NOMO-1 treated with DMSO at 0.1 percent for 48 hours (cell line): ENCODE data around the gene EPHA8.

Experiments used
- DNase-seq: peaks from one replicate; lab custom pipeline; 2025; ENCODE audit not compliant: unreplicated experiment; lab: John Stamatoyannopoulos, UW

EPHA8 gene

DNA sequence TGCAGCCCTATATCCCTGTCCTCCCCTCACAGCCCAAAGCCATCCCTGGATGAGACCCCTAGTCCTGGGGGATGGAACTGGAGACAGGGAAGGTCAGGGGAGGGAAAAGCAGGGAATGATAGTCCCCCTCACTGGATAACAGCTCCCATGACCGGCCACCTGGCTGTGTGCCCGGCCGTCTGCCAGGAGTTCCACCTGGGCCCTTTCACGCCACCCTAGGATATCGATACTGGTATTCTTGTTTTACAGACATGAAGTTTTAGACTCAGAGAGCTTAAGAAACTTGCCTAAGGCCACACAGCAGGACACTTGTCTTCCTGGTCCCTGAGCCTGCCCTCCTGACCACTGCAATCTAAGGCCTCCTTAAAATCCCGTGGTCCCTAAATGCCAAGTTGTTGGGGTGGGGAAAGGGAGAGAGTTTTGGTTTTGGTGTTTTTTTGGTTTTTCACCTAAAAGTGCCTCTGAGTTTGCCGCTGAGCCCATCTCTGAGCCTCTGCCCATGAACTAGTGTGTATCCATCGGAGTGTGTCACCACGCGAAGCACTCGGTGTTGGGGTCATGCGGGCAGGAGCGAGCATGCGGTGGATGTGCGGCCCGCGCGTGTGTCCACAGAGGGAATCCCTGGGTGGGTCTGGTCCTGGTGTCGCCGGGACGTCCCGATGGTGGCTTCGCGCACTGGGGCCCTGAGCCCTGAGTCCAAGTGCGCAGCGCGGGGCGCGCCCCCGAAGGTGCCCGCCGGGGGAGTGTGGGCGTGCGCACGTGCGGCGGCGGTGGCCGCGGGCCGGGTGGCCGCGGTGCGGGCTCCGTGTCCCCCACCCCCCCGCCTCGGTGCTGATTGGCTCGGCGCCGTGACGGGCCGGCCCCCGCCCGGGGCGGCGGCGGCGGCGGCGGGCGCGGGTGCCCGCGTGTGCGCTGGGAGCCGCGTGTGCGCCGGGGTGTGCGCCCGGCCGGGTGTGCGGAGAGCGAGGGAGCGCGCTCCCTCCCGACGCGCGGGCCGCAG lies at the start of gene EPHA8:
Gene EPHA8, plus strand, starts transcription at position 906 of the 1,000 bp plus-strand sequence. CDS start 147 bp downstream, outside the sequence.
- no peak for DNase-seq

DNA sequence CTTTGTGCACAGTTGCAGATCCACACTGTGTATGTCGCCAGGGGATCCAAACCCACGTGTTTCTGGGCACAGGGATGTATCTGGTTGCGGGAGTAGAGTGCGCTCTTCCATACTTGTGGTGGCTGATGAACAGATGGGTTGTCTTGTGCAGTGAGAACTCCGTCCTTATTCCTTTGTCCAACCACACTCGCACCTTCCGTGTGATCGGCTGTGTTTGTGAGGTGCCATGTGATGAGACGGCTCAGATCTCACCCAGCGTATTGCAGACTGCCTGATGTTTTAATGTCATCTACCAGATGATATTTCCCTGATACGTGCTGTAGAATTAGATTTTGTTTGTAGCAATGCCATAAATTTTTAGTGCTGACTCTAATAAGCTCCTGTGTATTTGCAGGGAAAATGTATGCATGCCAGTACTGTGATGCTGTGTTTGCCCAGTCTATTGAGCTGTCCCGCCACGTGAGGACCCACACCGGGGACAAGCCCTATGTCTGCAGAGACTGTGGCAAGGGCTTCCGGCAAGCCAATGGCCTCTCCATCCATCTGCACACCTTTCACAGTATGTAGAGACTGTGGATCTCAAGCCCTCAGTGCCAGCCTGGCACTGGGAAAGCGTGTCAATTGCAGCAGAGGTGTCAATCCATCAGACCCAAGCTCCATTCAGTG lies 46.2 kb upstream of the EPHA8 start:
- DNase-seq: no peak

DNA sequence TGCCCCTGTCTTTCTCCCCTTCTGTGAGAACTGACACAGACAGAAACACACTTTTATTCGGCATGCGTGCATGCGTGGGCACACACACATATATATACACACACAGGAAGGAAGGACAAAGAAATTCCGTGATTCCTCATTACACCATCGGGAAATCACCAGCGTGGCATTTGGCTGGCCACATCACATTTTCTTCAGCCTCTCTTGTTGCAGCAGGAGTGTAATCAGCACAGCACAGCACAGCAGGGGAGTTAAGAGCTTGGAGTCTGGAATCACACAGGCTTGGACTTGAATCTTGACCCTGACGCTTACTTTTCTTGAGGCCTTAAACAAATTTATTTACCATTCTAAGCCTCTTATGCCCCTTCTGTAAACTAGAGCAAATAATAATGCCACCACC lies 45.3 kb upstream of the EPHA8 start:
- no peak for DNase-seq

DNA sequence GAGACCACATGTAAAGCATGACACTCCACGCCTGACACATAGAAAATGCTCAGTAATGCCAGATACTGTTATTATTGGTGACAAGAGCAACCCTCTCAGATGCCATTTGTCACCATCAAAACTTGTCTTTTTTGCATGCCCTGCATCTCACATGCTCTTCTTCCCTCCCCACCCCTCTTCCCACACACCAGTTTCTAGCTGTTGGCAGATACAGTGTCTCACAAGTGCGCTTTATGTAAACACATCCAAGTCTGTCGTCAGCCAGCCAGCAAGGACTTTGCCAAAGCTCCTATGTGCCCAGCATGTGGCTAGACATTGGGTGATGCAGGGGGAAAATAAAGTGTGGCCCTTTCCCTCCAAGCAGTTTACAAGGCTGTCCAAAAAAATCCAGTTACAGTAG lies 44.9 kb upstream of the EPHA8 start:
- no peak for DNase-seq

DNA sequence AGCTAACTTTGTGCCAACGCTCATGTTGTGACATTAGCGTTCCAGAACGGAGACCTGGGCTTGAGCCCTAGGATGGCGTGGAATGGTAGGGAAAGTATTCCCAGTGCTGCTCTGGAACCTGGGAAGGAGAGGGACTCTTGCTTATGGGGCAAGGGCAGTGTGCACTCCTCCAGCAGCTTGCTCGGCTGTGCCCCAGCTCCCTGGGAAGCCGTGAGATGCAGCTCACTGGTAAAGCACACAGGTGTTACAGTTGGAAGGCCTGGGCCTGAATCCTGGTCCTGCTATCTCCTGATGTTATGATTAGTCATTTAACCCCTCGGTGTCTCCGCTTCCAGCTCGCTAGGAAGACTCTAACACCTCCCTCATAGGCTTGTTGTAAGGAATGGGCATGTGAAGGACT lies 42.4 kb upstream of the EPHA8 start:
- no peak for DNase-seq

DNA sequence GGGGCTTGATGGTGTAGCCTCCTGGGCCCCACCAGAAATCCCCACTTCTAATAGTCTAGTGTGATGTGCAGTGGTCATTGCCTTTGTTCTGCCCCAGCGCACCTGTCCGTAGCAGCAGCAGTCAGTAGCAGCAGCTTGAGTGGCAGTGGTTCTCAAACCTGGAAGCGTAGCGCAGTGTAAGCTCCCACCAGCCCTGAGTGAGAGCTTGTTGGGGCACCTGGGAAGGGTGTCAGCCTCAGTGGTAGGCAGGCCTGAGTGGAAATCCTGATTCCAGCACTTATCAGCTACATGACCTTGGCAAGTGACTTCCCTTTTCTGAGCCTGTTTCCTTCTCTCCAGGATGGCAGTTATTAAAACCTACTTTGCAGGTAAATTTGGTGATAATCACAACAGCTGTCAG lies 41.6 kb upstream of the EPHA8 start:
- DNase-seq: no peak

DNA sequence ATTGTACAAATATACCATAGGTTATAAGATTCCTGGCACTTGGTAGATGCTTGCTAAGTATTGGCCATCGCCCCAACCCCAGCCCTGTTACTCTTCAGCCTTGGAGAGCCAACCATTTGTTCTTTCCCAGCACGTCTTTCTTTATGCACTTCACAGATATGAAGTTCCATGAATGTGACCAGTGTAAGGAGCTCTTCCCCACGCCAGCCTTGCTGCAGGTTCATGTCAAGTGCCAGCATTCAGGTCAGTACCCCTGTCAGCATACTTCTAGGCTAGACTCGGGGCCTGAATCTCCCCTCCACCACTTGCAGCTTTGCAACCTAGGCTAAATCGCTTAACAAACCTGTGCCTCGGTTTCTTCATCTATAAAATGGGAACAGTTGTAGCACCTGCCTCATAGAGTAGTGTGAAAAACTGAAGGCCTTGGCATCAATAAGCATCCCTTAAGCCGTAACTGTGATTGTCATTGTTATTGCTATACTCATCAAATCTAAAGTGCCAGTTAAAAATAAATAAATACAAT lies 41.0 kb upstream of the EPHA8 start:
- DNase-seq: no peak

DNA sequence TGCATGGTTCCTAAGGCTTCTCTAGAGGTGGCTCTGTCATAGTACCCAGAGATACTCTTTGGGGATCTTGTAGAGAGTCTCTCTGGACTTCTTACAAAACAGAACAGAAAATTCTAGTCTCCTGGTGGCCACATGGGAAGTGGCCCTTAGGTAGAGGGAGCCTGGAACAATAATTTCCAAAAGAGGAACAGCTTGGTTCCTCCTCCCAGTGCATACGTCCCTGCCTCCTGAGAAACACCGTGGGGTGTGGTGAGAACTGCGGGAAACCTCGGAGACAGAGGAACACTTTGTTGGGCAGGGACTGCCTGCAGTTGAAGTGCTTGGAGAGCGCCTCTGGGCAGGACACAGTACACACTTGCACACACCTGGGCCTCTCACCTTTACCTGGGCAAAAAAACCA lies 38.8 kb upstream of the EPHA8 start:
- no peak for DNase-seq

DNA sequence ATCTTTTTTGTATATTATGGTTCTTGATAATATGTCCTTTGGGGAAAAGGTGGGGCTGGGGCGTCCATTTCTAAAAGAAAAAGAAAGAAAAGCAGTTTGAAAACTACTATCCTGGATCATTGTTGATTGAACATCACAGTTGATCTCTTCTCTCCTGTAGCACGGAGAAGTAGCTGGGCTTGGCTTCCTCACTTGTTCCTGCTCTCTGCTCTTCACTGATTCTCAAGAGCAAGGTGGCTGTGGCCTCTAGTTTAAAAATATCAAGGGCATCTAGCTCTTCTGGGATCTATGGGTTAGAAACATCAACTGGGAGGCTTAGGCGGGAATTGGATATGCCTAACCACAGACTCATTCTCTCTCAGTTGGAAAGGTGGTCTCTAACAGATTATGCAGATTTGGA lies 38.1 kb upstream of the EPHA8 start:
- DNase-seq: no peak

DNA sequence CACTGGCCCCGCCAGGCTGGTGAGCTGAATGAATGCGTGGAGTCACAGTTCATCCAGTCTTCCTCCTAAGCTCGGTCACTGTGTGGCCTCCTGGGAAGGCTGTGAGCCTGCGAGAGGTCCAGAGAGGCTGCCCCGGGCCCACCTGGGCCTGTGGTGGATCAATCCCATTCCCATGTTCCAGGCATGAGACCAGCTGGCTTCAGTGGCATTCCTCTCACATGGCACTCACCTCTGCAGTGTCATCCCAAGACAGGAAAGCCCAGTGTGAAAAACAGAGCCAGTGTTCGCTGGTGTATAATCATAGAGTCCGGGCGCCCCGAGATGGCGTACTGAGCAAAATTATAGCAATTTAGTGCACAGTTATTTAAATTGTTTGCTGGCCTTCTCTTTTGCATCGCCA lies 37.6 kb upstream of the EPHA8 start:
- no peak for DNase-seq

DNA sequence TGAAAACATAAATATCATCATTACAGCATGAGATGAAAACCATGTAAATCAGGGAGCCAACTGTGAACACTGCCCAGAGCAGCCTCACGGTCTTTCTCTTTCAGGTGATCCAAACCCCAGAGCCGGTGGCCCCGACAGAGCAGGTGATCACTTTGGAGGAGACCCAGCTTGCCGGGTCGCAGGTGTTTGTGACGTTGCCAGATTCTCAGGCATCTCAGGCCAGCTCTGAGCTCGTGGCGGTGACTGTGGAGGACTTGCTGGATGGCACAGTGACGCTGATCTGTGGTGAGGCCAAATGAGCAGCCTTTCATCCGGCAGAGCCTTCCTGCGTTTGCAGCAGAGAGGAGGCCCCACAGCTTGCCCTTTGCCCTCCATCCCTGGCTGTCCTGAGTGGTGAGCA lies 37.2 kb upstream of the EPHA8 start:
- DNase-seq: no peak

DNA sequence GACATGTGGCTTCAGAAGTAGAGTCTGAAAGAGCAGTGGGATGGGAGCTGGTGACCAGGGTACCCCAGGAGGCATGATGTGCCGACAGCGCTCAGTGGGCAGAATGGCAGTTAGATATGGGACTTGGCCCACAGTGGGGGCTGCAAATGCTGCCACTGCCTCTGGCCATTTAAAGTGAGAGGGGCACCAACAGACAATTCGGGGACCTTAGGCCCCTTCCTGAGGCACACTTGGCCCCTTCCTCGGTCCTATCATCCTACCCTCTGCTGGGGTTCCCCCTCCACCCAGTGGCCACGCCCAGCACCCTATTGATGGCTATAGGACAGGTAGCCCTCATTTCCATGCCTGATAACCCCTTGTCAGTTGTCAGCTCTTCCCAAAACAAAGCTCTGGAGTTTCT lies 36.6 kb upstream of the EPHA8 start:
- no peak for DNase-seq

DNA sequence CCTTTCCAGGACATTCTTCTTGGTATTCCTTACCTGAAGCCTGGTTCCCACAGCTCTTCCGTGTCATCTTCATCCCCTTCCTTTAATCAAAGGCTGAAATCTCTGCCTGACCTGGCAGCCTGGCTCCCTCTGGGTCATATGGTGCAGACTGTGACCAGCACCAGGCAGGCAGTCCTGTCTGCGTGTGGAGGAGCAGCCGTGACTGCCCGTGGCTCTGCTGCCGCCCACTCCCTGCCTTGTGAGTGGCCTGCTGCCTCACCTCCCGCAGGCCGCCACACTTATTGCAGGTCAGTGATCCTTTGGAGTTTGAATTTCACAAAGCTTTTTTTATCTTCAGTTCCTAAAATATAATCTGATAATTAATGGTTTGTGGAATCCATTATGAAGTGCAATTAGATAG lies 36.2 kb upstream of the EPHA8 start:
- DNase-seq: no peak

DNA sequence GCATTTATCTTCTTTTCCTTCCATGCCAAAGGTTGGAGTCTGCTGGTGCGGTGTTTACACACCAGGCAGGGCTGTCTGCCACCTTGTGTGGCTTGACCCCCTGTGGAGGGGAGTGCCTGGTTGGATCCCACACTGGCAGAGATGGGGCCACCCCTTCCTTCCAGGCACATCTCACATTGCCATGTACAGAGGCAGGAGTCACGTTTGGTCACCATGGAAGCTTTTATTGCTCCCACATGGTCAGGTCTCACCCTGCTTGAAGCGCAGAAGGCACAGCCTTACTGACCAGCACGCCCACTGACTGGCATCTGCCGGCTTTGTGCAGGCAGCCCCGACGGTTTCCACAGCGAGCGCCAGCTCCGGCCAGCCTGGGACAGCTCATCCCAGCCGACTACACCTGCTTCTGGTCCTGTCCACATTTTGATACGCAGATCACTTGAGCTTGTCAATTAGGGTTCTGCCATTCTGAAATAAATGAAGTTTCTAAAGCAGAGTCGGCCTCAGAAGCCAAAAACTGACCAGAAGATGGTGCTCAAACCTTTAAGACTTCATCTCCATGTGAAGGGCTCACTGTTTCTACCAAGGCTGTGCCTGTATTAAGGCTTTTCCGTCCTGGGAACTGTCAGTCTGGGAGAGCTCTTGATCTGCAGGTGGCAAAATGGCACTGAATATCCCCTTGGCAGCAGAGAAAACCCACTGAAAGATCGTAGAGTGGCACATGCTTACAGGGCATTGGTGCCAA lies 35.6 kb upstream of the EPHA8 start:
- DNase-seq: no peak

DNA sequence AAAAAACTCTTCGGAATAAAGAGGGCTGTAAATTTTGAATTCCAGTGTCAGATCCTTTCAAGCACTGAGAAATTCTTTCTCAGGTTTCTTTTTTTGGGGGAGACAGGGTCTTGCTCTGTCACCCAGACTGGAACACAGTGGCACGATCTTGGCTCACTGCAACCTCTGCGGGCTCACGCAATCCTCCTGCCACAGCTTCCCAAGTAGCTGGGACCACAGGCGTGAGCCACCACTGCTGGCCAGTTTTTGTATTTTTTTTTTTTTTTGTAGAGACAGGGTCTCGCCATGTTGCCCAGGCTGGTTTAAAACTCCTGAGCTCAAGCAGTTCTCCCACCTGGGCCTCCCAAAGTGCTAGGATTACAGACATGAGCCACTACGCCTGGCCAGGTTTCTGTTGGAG lies 34.8 kb upstream of the EPHA8 start:
- no peak for DNase-seq

DNA sequence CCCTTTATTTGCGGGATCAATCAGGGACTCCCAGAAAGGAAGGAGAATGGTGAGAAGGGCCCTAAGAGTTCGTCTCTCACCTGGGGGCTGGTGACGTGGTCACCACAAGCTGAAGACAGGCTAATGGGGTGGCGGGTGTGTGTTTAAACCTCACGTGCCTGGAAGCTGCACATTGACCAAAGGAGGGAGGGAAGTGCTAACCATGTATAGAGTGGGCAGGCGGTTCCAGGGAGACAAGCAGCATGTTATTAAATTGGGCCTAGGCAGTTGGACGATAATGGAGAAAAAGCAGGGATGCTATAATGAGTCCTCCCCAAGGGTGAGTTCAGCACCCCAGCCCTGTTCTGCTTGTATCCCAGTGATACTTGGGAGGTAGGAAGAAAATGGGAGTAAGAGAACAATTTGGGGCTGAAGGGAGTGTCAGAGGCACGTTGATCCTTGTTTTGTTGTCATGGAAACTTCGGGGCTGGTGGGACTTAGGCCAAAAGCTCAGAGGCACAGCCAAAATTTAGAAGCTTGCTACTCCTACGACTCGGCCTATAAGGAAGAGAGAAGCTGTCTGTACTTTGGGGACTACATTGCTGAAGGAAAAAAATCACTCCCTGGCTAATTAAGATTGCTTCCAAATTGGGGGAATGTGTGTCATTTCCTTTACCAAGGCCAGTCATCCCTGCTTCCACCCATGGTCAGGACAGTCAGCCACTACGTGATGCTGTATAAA lies 33.2 kb upstream of the EPHA8 start:
- DNase-seq: no peak

DNA sequence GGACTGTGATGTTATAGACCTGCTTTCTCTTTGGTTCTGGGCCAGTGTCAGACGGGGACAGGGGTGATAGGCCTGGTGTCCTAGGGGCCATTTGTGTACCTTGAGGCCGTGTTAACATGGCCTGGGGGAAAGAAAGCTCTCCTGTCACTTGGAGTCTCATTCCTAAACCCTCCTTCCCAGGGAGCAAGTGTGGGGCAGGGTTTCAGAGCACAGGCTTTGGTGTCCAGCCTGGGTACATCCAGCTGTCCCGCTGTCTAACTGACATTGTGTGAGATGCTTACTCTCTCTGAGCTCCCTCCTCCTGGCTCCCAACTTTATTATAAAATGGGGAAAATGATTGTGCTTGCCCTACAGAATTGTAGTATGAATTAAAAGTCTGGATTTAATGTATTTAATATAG lies 32.6 kb upstream of the EPHA8 start:
- DNase-seq: no peak

DNA sequence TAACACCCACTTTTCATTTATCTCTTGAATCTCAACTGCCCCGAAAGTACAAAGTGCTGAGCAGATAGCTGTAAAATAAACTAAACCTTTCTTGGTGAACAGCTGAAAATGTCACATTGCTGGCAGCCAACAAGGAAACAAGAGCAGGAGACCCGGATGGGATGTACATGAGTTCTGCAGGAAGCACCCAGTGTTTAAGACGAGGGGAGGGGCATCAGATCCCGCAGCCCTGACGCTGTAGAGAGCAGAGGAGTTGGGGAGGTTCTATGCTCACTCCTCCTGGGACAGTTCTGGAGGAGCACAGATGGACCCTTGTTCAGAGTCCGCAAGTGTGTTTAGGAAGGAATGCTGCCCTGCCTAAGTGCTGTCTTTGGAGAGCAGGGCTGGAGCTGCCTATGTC lies 32.0 kb upstream of the EPHA8 start:
- no peak for DNase-seq

DNA sequence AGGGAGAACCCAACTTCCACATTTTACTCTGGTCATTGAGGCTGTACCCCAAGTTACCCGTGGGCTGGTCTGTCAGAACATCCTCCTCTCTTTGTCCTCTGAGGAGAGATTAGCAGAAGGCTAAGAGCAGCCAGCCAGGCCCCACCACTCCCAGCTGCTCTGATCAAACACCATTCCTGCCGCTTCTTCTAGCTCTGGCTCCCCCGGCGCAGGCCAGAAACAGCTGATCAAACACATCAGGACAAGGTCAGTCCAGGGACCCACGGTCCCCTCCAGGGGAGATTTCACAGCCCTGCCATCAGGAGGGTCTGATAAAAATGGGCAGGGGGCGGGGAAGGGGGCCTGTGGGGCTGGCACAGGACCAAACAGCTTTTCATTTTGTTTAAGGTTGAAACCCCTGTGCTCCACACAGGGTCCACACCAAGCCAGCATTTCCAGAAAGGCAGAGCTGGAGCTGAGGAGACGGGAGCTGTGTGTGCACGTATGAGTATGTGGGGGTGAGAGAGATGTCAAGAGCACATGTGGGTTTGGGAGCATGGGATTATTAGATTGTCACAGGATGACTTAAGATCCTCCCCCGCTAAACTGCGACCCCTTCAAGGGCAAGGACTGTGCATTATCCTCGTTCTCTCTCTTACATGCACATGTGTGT lies 29.9 kb upstream of the EPHA8 start:
- no peak for DNase-seq

DNA sequence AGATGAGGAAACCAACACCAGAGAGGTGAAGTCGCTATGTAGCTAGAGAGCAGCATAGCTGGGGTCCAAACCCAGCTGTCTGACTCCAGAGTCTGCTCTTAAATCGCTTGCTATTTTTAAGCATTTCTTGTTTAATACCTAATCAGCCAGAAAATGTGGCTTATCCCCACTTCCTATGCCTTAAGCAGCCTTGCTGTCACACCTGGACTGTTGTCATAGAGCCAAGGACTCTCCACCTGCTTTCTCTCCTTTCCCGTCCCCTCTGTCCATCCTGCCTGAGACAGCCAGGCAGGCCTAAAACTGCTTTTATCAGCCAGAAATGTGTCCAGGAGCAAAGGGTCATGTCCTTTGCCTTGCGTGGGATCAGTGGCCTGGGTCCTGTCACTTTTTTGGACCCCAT lies 28.3 kb upstream of the EPHA8 start:
- no peak for DNase-seq
